ENCODE measurements around the gene SMG6.

Gene SMG6

DNA sequence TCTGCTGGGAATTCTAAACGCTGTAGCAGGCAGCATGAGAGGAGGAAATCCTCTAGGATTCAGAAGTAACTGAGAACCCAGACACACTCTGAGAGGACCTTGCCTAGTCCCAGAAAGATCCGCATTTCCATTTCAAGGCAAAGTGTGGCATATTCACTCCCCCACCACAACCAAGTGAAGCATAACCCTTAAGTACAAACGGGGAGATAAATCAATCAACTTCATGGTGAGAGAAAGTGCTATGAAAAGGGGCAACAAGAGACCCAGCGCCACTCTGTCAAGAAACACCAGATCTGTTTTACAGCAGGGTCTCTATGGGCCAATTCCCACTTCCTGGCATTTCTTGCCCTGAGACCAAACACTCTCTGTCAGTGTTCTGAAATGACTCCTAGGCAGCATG lies 68.3 kb downstream of the SMG6 start:
- no peak for DNase-seq (ENCODE audit: low read depth)

DNA sequence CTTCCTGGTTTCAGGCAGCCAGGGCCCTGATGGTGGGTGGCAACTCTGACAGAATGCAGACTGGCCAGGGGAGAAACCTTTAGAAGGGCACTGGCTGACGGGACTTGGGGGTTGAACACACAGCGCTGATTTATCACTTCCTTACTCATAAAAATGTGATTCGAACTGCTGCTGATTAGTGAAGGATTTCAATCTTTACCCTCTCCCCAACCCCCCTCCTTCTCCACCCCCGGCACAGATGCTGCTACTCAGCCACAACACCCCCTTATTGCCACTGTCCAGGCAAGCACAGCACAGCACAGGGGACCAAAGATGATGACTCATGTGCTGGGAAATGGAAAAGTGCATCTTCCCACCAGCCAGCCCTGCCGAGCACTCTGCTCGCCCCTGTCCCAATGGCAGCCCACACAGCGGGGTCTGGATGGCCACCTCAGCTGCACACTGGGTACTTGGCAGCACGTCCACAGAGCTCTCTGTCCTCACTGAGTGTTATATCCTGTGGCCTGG lies 70.1 kb downstream of the SMG6 start:
- DNase-seq (ENCODE audit: low read depth): peak; percentile 50

DNA sequence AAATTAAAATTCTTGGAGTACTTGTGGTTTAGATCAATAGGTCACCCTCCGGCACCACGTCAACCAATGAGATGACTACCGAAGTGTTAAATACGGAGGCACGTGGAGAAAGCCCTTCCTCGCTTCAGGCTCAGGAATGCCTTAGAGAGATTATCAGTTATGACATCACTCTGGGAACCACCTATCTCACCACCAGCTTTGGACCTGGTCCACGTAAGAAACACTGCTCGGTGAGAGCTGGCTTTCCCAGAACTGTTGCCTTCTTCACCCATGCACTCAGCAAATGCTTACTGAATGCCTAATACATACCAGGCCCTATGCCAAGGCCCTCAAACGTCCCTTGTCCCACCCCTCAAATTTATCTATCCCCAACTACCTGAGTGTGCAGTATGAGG lies 71.3 kb downstream of the SMG6 start:
- no peak for DNase-seq (ENCODE audit: low read depth)

DNA sequence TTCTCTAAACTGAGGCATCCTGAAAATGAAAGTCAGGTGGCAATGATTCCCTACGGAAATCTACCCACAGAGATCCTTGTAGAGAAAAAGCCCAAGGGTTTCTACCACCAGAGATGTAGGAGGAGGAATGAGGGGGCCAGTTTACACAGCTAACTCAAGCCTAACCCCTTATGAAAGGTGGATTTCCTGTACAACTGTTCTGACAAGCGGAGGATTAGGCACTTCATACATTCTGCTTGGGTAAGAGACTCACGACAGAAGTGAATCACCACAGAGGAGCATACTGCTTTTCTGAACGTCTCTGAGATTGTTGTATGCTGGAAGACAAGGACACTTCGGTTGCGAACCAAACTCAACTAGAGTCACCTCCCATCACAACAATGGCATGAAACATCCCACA lies 72.7 kb downstream of the SMG6 start:
- no peak for DNase-seq (ENCODE audit: low read depth)

DNA sequence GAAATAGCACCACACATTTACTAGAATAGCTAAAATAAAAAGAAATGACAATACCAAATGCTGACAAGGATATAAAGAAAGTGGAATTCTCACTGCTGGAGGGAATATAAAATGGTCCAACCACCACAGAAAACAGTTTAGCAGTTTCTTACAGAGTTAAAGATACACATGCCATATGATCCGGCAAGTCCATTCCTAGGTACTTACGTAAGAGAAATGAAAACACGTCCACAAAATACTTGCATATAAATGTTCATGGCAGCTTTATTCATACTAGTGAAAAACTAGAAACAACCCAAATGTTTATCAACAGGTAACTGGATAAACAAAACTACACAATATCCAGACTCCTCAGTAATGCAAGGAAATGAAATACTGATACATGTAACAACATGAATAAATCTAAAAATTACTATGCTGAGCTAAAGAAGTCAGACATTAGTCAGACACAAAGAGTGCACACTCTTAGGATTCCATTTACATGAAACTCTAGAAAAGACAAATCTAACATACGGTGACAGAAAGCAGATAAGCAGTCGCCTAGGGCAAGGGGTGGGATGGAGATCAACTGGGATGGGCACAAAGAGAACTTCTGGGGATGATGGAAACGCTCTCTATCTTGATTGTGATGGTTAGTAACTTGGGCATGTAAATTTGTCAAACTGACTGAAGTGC lies 76.4 kb downstream of the SMG6 start:
- no peak for DNase-seq (ENCODE audit: low read depth)

DNA sequence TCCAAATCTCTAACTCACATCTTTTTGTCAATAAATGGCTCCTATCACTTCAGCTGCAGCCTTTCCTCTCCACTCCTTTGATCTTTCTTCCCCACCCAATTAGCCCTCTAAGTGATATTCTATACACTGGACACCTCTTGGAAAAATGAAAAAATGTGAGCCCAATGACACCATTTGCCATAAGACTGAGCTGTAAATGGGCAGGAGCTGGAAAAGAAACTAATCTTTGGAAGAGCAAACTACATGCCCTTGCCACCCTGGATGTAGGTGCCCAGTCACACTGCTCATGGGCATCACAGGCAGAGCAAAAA lies 80.0 kb downstream of the SMG6 start:
- no peak for DNase-seq (ENCODE audit: low read depth)

DNA sequence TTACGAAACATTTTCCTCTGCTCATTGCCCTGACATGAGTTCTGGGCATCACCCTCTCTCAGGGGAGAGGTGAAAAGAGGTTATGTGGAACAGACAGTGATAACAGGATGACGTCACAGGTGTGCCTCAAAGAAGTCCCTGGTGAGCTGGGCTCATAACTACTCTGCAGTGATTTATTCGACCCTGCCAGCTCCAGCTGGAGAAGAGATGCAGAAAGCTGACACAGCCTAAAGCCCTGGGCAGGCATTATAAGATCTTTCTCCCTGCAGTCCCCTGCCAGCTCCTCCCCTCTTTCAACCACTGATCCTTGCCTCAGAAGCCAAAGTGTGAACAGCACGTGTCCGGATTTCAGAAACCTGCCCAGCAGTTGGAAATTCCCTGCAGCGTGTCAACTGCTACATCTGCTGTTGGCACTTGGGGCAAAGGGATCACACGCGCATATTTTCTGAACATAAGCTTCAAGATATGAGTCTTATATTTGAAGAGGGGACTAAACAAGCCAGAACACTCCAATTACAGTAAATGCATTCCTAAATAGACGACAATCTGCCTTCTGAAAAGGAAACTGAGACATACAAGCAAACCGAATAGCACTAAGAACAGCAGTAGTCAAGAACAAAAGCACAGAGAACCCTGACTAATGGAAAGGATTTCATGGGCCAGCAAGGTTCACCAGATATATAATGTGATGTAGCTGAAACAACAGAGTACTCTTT lies 80.5 kb downstream of the SMG6 start:
- peak; percentile 73 for DNase-seq (ENCODE audit: low read depth)

DNA sequence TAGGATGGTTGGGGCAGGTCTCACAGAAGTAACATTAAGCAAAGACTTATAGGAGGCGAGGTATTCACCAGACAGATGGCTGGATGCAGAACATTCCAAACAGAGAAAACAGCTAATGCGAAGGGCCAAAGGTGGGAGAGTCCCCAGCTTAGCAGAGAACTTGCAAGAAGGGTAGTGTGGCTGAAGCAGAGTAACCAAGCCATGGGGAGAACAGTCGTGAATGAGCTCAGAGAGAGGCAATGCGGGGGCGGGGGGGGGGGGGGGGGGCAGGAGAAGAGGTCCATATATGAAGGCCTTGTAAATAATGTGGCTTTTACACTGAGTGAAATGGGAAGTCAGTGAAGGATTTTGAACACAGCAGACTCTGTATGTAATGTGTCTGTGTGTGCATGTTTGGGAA lies 81.3 kb downstream of the SMG6 start:
- DNase-seq (ENCODE audit: low read depth): no peak

DNA sequence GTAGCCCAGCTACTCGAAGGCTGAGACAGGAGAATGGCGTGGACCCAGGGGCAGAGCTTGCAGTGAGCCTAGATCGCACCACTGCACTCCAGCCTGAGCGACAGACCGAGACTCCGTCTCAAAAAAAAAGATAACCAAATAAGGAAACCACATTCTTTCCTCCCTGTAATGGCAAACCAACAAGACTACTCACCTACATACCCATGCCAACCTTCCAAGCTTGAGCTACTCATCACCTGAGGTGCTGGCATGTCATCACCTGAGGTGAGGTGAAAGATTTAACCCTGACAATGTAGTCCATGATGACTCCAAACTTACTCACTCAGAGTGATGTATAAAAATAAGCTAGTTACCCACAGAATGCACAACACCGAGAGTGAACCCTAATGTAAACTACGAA lies 85.2 kb downstream of the SMG6 start:
- no peak for DNase-seq (ENCODE audit: low read depth)

DNA sequence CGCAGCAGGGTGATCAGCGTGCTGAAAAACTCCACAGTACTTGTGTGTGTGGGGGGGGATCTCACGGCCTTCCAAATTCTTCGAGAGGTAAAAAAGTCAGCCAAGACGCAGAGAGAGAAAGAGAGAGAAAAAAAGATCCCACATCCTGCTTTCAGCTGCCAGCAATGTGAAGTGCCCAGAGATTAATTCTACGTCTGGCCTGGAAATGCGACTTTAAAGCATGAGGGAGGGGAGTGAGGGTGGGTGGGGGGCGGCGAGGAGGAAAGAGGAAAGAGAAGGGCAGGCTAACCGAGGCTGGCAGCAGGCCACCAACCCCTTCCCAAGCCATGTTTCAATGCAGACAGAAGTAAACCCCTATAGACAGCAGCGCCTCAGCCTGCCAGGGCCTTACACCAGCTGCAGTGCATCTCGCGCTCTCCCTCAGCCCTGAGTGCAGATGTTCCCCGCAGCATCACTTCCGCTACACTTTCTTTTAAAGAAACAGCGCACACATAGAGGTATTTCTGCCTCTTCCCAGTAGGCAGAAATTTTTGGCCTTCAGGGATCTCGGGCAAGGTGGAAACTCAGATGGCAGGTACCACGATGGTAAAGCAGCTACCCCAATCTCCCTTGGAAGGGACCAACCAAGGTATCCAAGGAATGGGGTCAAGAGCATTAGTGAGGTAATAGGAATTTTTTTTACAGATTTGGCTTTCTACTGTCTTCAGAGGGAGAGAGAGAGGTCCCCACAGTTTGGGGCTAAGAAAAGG lies 87.8 kb downstream of the SMG6 start:
- peak; percentile 90 for DNase-seq (ENCODE audit: low read depth)

DNA sequence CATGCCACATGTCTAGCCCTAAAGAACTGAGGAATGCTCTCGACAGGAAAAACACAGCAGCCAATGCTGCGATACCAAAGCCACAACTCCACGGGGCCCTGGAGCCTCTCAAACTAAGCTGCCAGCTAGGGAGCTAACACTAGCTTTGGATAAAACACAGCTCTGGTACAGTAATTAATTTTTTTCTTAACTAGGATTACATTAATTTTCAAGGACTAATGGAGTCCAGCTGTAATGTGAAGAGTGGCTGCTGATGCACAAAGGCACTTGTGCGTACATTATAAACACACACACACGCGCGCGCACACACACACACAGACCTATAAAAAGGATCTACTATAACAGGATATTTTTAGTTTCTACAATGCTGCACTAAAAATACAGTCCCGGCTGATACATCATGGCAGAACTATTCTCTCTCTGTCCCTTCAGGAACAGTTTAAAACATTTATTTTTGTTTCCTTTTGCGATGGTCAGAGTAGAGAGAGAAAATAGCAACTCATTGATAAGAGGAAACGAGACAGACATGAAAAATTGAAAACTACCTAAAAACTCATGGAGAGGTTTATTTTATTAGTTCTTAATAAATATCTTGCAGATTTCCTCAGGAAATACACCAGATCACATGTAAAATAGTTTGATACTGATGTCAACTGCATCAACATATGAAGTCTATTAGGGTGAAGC lies 88.5 kb downstream of the SMG6 start:
- DNase-seq (ENCODE audit: low read depth): no peak

DNA sequence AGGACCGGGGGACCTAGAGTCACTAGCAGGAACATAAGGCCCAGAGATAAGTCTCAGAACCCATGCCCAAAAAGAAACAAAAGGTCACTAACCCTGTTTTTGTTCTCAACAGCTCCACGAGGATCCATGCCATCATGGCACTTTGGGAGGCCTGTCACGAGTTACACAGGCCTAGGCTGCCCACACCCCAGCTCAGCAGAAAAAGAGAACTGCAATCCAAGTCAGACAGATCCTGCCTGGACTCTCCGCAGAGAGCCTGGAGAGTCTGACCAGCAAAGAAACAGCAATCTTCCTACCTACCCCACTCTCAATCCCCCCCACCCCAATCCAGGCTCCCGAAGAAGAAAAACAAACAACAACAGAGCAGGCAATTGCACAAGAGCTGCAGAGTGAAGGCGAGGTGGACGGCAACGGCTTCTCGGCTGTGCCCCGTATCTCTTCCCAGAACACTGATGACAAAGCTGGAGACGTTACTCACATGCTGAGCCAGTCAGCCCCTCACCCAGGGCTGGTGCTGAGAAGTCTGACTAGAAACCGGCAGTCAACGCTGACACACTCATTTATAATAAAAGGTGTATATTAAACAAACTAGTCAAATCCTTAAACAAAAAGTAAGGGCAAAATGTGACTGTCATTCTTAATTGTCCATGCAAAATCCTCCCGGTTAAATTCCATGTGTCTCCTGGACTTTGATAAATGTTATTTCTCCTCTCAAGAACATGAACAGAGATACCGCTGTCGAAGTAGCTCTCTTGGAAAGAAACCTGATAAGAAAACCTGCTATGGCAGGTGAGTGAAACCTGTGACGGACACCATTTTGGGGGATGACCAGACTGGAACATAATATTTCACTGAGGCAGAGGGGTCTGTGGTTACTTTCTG lies 89.3 kb downstream of the SMG6 start:
- peak; percentile 84 for DNase-seq (ENCODE audit: low read depth)

DNA sequence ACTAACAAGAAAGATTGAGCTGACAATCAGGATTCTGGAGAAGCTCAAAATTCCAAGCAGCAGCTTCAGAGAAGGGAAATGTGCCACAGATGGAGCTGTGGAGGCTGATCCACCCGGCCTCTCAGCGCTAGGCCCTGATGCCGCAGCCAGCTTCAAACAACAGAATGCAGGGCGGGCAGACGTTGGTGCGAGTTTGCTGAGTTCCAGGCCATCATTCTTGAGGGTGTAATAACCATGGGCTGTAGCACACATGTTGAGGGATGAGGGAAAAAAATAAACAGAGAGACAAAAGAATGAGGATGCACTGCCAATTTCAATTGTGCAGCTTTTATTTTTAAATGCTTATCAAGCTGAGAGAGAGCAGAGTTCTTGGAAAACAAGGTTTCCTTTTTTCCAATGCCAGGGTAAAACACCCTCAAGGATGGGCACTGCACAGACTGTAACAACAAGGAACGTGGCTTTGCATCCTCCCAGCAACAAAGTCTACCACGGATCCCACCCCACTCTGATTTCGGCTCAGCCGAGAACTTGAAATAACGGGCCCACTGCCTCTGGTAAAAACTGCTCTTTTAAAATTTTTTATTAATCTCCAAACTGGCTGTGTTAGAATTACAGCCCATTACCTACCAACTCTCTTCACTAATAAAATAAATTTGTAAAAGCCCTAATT lies 90.2 kb downstream of the SMG6 start:
- DNase-seq (ENCODE audit: low read depth): no peak

DNA sequence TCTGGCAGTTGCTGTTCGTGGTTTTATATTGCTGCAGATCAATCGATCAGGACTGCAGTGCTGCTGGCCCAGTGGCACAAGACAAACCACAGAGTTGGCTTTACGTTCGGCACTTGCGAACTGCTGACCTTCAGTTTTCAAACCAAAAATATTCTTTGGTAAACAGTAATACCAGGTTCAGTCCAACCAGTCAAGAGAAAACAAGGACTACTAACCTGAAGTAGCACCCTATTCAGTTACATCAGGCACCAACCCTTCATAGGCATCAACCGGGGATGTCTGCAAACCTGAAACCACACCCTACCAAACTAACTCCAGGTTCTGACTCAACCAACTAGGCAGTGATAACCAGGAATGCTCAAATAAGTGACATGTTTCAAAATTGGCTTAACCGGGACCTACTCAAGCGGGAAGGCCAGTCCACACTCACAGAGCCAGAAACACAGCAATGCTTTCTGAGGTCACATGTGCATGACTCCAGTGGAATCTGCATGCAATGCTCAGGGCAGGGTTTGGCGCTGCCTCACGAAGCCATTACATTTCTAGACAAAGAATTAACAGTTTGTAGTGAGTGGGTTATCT lies 91.1 kb downstream of the SMG6 start:
- DNase-seq (ENCODE audit: low read depth): peak; percentile 82

DNA sequence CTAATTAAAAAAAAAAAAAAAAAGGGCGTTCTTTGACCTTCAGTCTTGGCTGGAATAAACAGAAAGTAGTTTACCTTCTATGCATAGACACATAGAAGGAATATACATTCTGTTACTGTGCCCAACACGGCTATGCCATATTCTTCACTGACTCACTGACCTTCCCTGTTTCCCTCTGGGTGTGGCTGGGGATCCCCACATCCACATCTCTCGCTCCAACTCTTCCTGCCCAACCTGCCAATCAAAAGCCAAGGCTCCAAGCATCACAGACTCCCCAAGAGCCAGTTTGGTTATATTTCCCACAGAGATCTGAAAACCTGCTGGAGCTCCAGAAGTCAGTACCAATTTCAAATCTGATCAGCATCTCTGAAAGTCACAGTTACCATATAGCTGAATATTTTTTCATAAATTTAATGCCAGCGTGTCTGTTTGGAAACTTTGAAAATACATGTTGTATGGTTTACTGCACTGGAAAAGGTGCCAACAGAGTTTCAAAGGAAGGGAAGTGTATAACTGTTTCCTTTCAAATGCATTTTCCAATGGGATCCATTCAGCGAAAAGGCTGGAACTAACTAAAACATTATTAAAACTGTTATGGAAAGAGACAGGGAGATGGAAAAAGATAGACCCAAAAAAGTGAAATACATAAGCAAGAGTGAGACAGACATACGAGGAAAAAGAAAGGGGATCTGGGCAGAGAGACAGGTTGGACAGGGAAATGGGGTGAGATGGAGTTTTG lies 91.8 kb downstream of the SMG6 start:
- DNase-seq (ENCODE audit: low read depth): no peak

DNA sequence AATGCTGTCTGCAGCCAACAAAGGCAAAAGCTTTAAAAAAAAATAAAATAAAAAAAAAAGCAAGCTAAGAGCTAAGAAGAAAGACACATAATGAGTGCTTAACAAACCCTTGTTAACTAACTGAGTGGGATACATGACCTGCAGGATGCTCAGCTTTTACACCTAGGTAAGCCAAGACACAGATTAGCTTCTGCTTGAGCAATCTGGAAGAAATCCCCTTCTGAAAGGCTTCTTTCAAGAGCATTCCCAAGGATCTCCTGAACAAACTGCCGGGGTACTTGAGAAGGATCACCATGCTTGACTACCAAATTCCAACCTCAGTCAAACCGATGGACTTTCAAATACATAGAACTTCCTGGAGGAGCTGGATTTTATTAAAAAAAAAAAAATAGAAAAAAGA lies 92.9 kb downstream of the SMG6 start:
- DNase-seq (ENCODE audit: low read depth): no peak

DNA sequence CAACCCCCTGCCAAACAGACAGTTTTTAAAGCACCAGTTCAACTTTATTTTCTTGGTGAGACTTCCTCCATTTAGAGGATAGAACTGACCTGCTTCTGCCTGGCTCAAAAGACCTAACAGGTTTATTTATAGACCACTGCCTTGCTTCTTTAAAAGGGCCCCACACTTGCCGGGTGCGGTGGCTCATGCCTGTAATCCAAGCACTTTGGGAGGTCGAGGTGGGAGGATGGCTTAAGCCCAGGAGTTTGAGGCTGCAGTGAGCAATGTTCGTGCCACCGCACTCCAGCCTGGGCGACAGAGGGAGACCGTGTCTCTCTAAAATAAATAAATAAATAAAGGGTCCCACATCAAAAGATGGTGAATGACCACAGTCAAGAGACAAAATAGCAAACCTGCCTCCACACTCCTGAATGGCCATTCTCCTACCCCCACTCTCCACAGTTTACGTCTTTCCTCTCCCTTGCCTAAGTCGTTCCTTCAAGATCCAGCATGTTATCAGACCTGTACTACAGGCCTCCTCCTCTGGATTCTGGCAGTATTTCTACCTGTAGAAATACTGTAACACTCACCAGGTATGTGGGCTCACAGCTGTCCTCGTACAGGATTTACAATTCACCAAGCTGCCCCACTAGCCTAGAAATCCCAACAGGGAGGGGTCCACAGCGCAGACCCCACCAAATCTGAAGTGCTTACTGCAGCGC lies 95.6 kb downstream of the SMG6 start:
- DNase-seq (ENCODE audit: low read depth): no peak

DNA sequence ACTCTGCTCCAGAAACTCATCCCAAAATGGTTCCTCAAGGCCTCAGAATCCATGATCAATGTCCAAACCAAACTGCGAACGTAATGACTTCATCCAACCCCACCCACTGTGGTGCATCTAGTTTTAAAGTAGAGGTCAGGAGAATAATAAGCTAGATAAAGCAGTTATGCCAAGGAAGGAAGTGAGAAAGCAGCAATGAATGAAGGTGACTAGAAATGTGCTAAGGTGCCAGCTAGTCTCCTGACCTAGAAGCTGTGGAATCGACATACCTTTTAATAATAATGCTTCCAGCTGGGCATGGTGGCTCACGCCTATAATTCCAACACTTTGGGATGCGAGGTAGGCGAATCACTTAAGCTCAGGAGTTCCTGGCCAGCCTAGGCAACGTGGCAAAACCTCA lies 99.2 kb downstream of the SMG6 start:
- no peak for DNase-seq (ENCODE audit: low read depth)

DNA sequence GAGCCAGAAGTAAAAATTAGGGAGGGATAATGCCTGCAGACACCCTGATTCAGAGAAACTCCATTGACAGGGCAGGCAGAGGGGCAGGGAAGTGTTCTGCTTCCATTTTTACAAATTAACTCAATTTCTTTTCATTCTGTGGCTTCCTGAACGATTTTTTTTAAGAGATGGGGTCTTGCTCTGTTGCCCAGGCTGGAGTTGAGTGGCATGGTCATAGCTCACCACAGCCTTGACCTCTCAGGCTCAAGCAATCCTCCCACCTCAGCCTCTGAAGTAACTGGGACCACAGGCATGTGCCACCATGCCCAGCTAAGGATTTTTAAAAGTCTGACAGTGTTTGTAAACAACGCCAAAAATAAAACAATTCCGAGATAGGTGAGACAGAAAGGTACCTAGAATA lies 99.8 kb downstream of the SMG6 start:
- DNase-seq (ENCODE audit: low read depth): no peak

All from stromal cell of bone marrow (primary cell).